HG02884 (cell line): ENCODE results near the gene NXPE3.

Experiments used
- ATAC-seq: cut with Tn5 transposase; IDR thresholded peaks from one replicate; pipeline ENCODE4 v1.9.1; 2021; ENCODE audit warnings: mild to moderate bottlenecking, moderate library complexity; ENCODE audit not compliant: unreplicated experiment

Gene NXPE3

DNA sequence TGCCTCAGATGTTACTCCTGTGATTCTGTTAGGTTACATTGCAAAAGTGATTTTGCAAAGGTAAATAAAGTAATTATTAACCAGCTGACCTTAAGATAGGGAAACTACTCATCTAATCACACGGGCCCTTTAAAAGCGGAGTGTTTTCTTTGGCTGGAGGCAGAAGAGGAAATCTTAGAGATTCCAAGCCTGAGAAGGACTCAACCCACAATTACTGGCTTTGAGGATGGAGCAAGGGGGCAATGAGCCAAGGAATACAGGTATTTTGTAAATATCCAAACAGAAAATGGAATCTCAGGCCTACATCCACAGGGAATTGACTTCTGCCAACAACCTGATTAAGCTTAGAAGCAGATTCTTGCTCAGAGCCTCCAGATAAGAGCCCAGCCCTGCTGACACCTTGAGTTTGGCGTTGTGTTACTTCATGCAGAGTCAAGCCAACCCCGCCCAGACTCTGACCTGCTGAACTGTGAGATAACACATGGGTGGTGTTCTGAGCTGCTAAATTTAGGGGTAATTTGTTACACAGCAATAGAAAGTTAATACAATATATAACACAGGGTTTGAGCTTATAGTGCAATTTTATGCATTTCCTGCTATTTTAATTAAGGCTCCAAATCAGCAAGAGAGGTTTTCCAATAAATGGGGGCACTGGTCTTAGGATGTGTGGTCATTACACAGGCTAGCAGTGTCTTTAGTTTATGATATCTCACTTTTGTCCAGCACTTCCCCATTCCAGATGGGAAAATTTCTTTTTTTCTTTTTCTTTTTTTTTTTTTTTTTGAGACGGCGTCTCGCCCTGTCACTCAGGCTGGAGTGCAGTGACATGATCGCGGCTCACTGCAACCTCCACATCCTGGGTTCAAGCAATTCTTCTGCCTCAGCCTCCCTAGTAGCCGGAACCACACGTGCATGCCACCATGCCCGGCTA lies 89.8 kb downstream of the NXPE3 start:
- ATAC-seq, result no peak

DNA sequence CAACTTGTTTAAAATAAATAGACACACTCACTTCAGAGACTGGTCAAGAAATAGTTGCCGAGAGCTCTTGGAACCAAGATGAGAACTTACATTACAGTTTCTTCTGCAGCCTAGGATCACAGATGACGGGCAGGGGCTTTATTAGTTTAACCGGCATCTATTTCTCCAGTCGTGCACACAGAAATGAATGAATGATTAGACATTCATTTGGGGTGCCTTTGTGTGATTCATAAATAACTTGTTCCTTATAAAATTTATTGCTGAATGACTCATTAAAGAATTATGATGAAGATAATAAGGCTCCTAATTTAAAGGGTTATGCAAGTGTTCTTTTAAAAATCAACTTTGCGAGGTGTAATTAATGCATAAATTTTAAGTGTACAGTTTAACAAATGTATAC lies 91.1 kb downstream of the NXPE3 start:
- no peak for ATAC-seq

DNA sequence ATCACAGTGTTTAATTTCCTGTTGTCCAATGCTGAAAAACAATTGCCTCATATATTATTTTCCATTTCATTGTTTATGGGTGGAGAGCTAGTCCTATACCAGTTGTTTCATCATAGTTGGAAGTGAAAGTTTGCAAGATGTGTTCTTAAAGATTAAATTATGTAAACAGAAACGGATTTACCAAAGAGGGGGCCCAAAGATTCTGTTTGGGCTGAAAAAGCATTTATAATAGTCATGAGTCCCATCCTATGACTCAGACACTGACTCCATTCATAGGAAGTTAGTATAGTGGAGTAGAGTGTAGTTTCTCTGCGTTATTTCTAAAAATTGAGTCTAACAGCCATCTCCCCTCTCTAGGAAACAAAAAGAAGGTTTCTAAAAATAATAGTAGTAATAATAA lies 94.6 kb downstream of the NXPE3 start:
- ATAC-seq, result no peak

DNA sequence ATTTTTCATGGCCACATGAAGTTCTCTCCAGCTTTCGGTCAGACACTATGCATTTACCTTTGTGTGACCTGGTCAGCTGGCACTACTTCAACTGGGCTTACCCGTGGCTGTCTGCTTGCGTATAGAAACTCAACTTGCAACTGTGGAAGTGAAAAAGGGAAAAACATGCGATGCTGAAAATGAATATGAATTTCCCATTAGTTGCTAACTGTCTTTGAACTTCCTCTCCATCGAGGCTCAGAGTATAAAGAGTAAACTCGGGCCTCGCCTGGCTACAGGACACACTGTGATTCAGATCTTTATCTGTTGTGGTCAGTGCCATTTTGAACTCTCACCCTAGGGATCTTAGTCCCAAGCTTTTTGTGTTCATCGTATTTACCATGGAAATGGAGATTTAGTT lies 97.1 kb downstream of the NXPE3 start:
- ATAC-seq, result no peak
